ENCODE data around the gene CCDC66. TPM values are rescaled to one million over a fixed set of nuclear protein-coding genes. Genes with fewer than 3 reads are reported as not detected.
"Not testable (repeated sequence)": the region's sequence is repeated elsewhere in the genome, so short reads cannot be mapped to it uniquely, and the experiment has no call there.

The CCDC66 gene
- total and polyA plus RNA-seq, 2 donors (not counting 1 experiment from before 2014, with no cell fraction given): 8.3 to 28.2 TPM

DNA sequence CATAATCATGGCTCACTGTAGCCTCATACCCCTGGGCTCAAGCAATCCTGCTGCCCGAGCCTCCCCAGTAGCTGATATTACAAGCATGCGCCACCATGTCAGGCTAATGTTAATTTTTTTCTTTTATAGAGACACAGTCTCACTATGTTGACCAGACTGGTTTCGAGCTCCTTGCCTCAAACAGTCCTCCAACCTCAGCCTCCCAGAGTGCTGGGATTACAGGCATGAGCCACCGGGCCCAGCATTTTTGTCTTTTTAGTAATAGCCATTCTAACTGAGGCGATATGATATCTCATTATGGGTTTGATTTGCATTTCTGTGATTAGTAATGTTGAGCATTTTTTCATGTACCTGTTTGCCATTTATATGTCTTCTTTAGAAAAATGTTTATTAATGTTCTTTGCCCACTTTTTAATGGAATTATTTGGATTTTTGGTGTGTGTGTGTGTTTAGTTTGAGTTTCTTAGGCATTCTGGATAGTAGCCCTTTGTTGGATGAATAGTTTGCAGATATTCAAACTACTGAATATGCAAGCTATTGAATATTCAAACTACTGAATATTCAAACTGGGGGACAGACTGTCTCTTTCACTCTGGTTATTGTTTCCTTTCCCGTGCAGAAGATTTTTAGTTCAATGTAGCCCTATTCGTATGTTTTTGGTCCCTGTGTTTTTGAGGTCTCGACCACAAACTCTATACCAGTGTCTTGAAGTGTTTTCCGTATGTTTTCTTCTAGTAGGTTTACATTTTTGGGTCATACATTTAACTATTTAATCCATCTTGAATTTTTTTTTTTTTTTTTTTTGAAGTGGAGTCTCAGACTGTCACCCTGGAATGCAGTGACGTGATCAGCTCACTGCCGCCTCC lies 39.2 kb downstream of the CCDC66 start:
- Histone ChIP-seq H3K36me3 (ENCODE audit: control insufficient read depth, insufficient read depth, low read length) (no peaks in the 10 kb centered on the region), H3K27ac (ENCODE audit: insufficient read depth, low read length) (no peak overlapping the region), H4K20me1 (ENCODE audit: control insufficient read depth, extremely low read depth, insufficient read depth, low read length) (no peaks in the 10 kb centered on the region), H3K9me3 (ENCODE audit: control insufficient read depth, insufficient read depth, low read depth, low read length) (no peaks in the 10 kb centered on the region), H2AFZ (ENCODE audit: low read length) (no peak overlapping the region), H3K4me3 (replicated peaks in 1 of 4; ENCODE audit: control extremely low read depth in 1 of 4, insufficient read depth in 1 of 4, low read depth in 3 of 4, low read length in 4 of 4) (no peak overlapping the region), H3K9ac (ENCODE audit: insufficient read depth, low read length) (no peak overlapping the region), H3K27me3 (ENCODE audit: control insufficient read depth, insufficient read depth, low read length) (no peaks in the 10 kb centered on the region), H3K4me2 (ENCODE audit: extremely low read depth, insufficient read depth, low read length) (no peak overlapping the region), H3K79me2 (ENCODE audit: control insufficient read depth, insufficient read depth, low read length) (no peaks in the 10 kb centered on the region), H3K4me1 (ENCODE audit: control insufficient read depth, extremely low read depth, insufficient read depth, low read length) (no peaks in the 10 kb centered on the region)
- DNase-seq (ENCODE audit: low read depth in 2 of 2): no peak
- TF ChIP-seq, protein P1, sequence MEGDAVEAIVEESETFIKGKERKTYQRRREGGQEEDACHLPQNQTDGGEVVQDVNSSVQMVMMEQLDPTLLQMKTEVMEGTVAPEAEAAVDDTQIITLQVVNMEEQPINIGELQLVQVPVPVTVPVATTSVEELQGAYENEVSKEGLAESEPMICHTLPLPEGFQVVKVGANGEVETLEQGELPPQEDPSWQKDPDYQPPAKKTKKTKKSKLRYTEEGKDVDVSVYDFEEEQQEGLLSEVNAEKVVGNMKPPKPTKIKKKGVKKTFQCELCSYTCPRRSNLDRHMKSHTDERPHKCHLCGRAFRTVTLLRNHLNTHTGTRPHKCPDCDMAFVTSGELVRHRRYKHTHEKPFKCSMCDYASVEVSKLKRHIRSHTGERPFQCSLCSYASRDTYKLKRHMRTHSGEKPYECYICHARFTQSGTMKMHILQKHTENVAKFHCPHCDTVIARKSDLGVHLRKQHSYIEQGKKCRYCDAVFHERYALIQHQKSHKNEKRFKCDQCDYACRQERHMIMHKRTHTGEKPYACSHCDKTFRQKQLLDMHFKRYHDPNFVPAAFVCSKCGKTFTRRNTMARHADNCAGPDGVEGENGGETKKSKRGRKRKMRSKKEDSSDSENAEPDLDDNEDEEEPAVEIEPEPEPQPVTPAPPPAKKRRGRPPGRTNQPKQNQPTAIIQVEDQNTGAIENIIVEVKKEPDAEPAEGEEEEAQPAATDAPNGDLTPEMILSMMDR (conservative IDR thresholded peaks at IDR 0.05 in 1 of 2, IDR thresholded peaks at IDR 0.05 in 1 of 2; ENCODE audit: low read depth in 1 of 2, low read length in 2 of 2): no peak
- no peak for TF ChIP-seq EZH2 (IDR thresholded peaks at IDR 0.05; ENCODE audit: low read length, missing control alignments)

DNA sequence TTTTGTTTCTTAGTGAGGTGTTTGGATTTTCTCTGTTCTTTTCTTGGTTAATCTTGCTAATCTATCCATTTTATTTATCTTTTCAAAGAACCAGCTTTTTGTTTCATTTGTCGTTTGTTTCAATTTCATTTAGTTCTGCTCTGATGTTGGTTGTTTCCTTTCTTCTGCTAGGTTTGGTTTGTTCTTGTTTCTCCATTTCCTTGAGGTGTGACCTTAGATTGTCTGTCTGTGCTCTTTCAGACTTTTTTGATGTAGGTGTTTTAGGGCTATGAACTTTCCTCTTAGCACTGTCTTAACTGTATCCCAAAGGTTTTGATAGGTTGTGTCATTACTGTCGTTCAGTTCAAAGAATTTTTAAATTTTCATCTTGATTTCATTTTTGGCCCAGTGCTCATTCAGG lies 51.5 kb downstream of the CCDC66 start:
- H3K27ac ChIP-seq (ENCODE audit: insufficient read depth, low read length); H3K79me2 ChIP-seq (ENCODE audit: control insufficient read depth, insufficient read depth, low read length); H3K4me2 ChIP-seq (ENCODE audit: extremely low read depth, insufficient read depth, low read length); H4K20me1 ChIP-seq (ENCODE audit: control insufficient read depth, extremely low read depth, insufficient read depth, low read length); H3K36me3 ChIP-seq (ENCODE audit: control insufficient read depth, insufficient read depth, low read length); H3K4me3 ChIP-seq (replicated peaks in 1 of 4; ENCODE audit: control extremely low read depth in 1 of 4, insufficient read depth in 1 of 4, low read depth in 3 of 4, low read length in 4 of 4); H2AFZ ChIP-seq (ENCODE audit: low read length); DNase-seq (ENCODE audit: low read depth in 2 of 2); H3K9ac ChIP-seq (ENCODE audit: insufficient read depth, low read length); H3K4me1 ChIP-seq (ENCODE audit: control insufficient read depth, extremely low read depth, insufficient read depth, low read length); H3K27me3 ChIP-seq (ENCODE audit: control insufficient read depth, insufficient read depth, low read length); H3K9me3 ChIP-seq (ENCODE audit: control insufficient read depth, insufficient read depth, low read depth, low read length): not testable (repeated sequence)

DNA sequence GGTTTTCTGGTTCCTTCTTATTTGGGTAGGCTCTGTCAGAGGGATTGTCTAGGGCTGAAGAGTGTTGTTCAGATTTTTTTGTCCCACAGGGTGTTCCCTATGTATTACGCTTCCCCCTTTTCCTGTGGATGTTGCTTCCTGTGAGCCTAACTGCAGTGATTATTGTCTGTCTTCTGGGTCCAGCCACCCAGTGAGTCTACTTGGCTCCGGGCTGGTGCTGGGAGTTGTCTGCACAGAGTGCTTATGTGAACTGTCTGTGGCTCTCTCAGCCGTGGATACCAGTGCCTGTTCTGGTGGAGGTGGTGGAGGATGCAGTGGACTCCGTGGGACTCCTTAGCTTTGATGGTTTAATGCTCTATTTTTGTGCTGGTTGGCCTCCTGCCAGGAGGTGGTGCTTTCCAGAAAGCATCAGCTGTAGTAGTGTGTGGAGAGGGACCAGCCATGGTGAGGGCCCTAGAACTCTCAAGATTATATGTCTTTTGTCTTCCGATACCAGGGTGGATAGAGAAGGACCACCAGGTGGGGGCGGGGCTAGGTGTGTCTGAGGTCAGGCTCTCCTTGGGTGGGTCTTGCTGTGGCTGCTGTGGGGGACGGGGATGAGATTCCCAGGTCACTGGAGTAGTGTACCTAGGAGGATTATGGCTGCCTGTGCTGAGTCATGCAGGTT lies 53.8 kb downstream of the CCDC66 start:
- no peak overlapping the region for H3K4me3 ChIP-seq (replicated peaks in 1 of 4; ENCODE audit: control extremely low read depth in 1 of 4, insufficient read depth in 1 of 4, low read depth in 3 of 4, low read length in 4 of 4)

More for the DNA sequence above, 53.8 kb downstream of the CCDC66 start:
- Histone ChIP-seq H3K27ac (ENCODE audit: insufficient read depth, low read length) (no peak overlapping the region), H3K9me3 (ENCODE audit: control insufficient read depth, insufficient read depth, low read depth, low read length) (no peaks in the 10 kb centered on the region), H3K79me2 (ENCODE audit: control insufficient read depth, insufficient read depth, low read length) (no peaks in the 10 kb centered on the region), H3K4me1 (ENCODE audit: control insufficient read depth, extremely low read depth, insufficient read depth, low read length) (no peaks in the 10 kb centered on the region), H3K36me3 (ENCODE audit: control insufficient read depth, insufficient read depth, low read length) (peaks cover 3% of the 10 kb centered on the region), H3K4me2 (ENCODE audit: extremely low read depth, insufficient read depth, low read length) (no peak overlapping the region), H4K20me1 (ENCODE audit: control insufficient read depth, extremely low read depth, insufficient read depth, low read length) (no peaks in the 10 kb centered on the region), H2AFZ (ENCODE audit: low read length) (no peak overlapping the region), H3K9ac (ENCODE audit: insufficient read depth, low read length) (no peak overlapping the region), H3K27me3 (ENCODE audit: control insufficient read depth, insufficient read depth, low read length) (no peaks in the 10 kb centered on the region)
- no peak for DNase-seq (ENCODE audit: low read depth in 2 of 2)
- no peak for TF ChIP-seq EZH2 (IDR thresholded peaks at IDR 0.05; ENCODE audit: low read length, missing control alignments)
- TF ChIP-seq, protein P1 (conservative IDR thresholded peaks at IDR 0.05 in 1 of 2, IDR thresholded peaks at IDR 0.05 in 1 of 2; ENCODE audit: low read depth in 1 of 2, low read length in 2 of 2): no peak

Measured in fibroblast of lung (primary cell).